Activated naive CD8-positive, alpha-beta T cell treated with anti-CD3 and anti-CD28 coated beads for 36 hours (primary cell): Measurements from ENCODE around the gene ZSCAN23. TPM values are rescaled to one million over a fixed set of nuclear protein-coding genes. Genes with fewer than 3 reads are reported as not detected.
"Not testable (repeated sequence)": the region's sequence is repeated elsewhere in the genome, so short reads cannot be mapped to it uniquely, and the experiment has no call there.

Experiments used
- DNase-seq: peaks from one replicate; pipeline ENCODE4 v3.0.0; 2021
- H3K27ac Mint-ChIP-seq: one replicate; pipeline ENCODE4 v1.8.0; 2022; ENCODE audit warnings: mild to moderate bottlenecking, moderate library complexity, mixed read lengths
- H3K27me3 Mint-ChIP-seq: one replicate; pipeline ENCODE4 v1.8.0; 2022; ENCODE audit warnings: mild to moderate bottlenecking, mixed read lengths
- H3K36me3 Mint-ChIP-seq: one replicate; pipeline ENCODE4 v1.8.0; 2021; ENCODE audit warnings: mild to moderate bottlenecking, mixed read lengths
- H3K4me1 Mint-ChIP-seq: one replicate; pipeline ENCODE4 v1.8.0; 2021; ENCODE audit warnings: mixed read lengths
- H3K4me3 Mint-ChIP-seq: one replicate; pipeline ENCODE4 v1.8.0; 2022; ENCODE audit warnings: mild to moderate bottlenecking, moderate library complexity, mixed read lengths
- H3K9me3 Mint-ChIP-seq: one replicate; pipeline ENCODE4 v1.8.0; 2022; ENCODE audit warnings: mixed read lengths
- total RNA-seq, 2 experiments: library from RNA; stranded (reverse); gene quantifications; one replicate each; pipeline ENCODE4 v1.2.3, GENCODE V29; 2021

The ZSCAN23 gene
- total RNA-seq, 2 experiments from 2014 or later, result 1.3 to 1.6 TPM

DNA sequence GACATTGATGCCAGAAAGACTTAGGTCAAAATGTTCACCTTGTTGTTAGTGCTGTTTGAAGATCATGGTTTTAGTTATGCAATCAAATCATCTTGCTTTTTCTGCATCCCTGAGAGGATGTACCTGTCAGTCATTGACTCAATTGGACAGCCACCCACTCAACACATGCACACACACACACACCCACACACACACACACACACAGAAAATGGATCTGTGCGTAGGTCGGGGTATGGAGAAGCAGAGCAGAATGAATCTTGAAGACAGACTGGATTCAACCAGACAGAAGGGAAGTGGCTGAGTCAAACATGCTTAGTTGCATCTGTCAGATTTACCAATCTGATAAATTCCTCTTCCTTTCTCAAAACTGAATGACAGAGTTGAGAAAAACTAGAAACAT lies 19.1 kb upstream of the ZSCAN23 start:
- no peak overlapping the region for H3K4me3 Mint-ChIP-seq
- no peak for DNase-seq
- no peak overlapping the region for H3K27ac Mint-ChIP-seq
- peaks cover 54% of the 10 kb centered on the region for H3K27me3 Mint-ChIP-seq
- no peaks in the 10 kb centered on the region for H3K9me3 Mint-ChIP-seq
- peaks cover 3% of the 10 kb centered on the region for H3K4me1 Mint-ChIP-seq
- H3K36me3 Mint-ChIP-seq, result no peaks in the 10 kb centered on the region

DNA sequence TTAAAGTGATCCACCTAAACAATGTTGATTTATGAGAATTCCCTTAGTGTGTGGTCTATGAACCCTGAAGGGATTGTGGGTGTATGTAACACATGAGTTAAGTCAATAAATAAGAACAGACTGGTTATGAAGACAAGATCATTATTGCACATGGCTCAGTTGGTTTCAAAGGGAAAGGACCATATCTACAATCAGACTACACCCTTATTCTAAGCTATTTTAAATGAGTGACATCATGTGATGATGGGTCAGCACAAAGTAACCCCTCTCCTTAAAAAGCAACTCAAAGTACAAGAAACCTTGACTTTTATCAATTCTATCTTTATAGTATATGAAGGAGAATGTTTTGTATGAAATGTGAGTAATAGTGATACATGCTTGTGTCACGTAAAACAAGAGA lies 15.3 kb upstream of the ZSCAN23 start:
- Mint-ChIP-seq H3K36me3 (no peaks in the 10 kb centered on the region), H3K4me3 (no peak overlapping the region), H3K27ac (no peak overlapping the region), H3K4me1 (peaks cover 3% of the 10 kb centered on the region), H3K9me3 (no peaks in the 10 kb centered on the region), H3K27me3 (peaks cover 63% of the 10 kb centered on the region)
- no peak for DNase-seq

DNA sequence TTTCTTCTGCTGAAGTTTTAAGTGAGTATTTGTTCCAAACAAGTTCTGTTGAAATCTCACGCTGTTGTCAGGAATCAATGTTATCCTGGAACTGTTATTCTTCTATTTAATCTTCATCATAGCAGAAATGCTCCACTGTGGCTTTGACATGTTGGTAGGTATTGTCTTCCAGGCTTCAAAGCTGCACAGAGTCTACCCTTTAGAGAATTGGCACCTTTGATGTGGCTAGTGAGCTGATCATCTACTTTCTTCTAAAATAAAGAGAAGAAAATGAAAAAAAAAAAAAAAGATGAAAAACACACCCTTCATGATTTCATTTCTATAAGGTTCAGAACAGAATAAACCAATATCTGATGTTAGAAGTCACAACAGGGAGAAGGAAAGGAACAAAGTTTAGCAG lies 5.8 kb upstream of the ZSCAN23 start:
- H3K4me3 Mint-ChIP-seq, result no peak overlapping the region
- peaks cover 9% of the 10 kb centered on the region for H3K9me3 Mint-ChIP-seq
- peak overlapping the region; percentile 54 for H3K27ac Mint-ChIP-seq
- H3K4me1 Mint-ChIP-seq, result peaks cover 11% of the 10 kb centered on the region
- H3K36me3 Mint-ChIP-seq, result peaks cover 13% of the 10 kb centered on the region
- peaks cover 20% of the 10 kb centered on the region for H3K27me3 Mint-ChIP-seq
- no peak for DNase-seq

DNA sequence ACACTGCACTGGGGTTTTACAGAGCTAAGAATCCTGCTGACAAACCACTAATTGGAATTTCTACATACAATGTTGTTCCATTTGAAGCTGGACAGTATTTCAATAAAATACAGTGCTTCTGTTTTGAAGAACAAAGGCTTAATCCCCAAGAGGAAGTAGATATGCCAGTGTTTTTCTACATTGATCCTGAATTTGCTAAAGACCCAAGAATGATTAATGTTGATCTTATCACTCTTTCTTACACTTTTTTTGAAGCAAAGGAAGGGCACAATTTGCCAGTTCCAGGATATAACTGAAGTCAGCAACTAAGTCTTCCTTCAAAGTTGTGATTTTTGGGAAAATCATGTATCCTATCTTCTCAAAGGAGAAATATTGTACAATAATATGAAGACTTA lies 4.2 kb upstream of the ZSCAN23 start:
- H3K9me3 Mint-ChIP-seq, result peaks cover 12% of the 10 kb centered on the region
- peaks cover 25% of the 10 kb centered on the region for H3K27me3 Mint-ChIP-seq
- H3K4me1 Mint-ChIP-seq, result peaks cover 20% of the 10 kb centered on the region
- H3K36me3 Mint-ChIP-seq, result peaks cover 16% of the 10 kb centered on the region
- H3K4me3 Mint-ChIP-seq, result peak overlapping the region; percentile 72
- not testable (repeated sequence) for H3K27ac Mint-ChIP-seq, DNase-seq

DNA sequence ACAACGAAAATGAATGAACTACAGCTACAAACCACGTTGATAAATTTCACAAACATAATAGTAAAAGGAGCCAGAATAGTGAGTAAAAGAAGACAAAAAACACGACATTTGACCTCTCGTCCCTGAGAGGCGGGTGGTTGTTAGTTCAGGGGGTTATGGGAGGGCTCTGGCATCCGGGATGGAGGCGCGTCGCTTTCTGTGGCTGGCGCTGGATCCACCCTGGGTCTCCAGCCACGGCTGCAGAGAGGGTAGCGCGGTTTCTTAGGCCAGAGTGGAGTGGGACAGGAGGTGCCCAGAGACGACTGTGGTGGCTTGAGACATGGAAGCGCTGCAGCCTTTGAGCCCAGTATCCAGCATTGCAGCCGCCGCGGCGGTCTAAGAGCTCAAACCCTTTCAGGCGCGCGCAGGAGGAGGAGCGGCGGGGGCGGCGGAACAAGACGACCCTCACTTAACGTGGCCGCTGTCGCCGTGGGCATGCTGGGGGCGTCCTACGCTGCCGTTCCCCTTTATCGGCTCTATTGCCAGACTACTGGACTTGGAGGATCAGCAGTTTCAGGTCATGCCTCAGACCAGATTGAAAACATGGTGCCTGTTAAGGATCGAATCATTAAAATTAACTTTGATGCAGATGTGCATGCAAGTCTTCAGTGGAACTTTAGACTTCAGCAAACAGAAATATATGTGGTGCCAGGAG lies 3.7 kb upstream of the ZSCAN23 start:
- DNase-seq, result peak; percentile 28
- Mint-ChIP-seq H3K9me3 (peaks cover 12% of the 10 kb centered on the region), H3K4me1 (peaks cover 23% of the 10 kb centered on the region), H3K4me3 (peak overlapping the region; percentile 72), H3K27me3 (peaks cover 25% of the 10 kb centered on the region), H3K36me3 (peaks cover 16% of the 10 kb centered on the region), H3K27ac (peak overlapping the region; percentile 35)

DNA sequence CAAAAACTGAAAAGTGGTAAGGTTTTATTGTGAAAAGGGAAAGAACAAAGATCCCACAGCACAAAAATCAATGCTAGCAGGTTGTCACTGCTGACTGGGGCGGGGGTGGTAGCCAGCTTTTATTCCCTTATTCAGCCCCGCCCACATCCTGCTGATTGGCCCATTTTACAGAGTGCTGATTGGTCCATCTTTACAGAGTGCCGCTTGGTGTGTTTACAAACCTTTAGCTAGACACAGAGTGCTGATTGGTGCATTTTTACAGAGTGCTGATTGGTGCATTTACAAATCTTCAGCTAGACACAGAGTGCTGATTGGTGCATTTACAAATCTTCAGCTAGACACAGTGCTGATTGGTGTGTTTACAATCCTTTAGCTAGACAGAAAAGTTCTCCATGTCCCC lies 1.5 kb upstream of the ZSCAN23 start:
- Mint-ChIP-seq H3K27ac (peak overlapping the region; percentile 94), H3K27me3 (peaks cover 25% of the 10 kb centered on the region), H3K4me1 (peaks cover 23% of the 10 kb centered on the region), H3K9me3 (peaks cover 12% of the 10 kb centered on the region), H3K36me3 (peaks cover 16% of the 10 kb centered on the region)
- H3K4me3 Mint-ChIP-seq, result not testable (repeated sequence)
- DNase-seq, result peak; percentile 25

DNA sequence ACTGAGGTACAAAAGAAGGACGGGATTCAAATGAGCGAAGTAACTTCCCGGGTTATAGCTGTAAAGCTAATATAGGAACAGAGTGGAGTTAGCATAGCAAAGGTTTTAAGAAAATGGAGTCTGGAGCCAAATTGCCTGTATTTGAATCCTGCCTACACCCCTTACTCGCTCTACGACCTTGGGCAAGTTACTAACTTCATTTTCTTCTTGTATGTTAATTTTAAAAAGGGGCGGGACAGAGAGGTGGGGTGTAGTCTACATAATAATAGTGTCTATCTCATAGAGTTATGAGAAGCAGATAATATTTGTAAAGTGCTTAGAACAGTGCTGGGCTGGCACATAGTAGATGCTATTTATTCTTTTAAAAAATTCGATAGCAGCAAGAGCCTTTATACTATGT lies 705 bp downstream of the ZSCAN23 start:
- DNase-seq, result no peak
- Mint-ChIP-seq H3K4me3 (peak overlapping the region; percentile 99), H3K27me3 (peaks cover 29% of the 10 kb centered on the region), H3K9me3 (peaks cover 12% of the 10 kb centered on the region), H3K36me3 (peaks cover 16% of the 10 kb centered on the region), H3K4me1 (peaks cover 16% of the 10 kb centered on the region), H3K27ac (peak overlapping the region; percentile 94)

DNA sequence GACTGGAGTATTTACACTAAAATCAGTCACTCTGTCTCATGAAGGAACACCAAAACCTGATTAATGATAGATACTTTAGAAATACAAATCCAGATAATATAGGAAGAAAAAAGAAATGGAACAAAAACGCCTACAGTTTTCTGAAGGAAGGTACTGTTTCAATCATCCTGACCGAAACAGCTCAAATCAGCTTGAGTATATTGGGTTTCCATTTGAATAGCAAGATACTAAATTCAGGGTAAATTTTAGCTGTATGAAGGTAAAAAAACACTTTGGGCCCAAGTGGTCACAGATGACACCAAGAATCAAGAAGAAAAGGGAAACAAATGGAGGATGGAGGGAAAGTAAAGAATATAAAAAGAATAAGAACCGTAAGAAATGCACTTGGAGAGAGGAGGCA lies 6.9 kb downstream of the ZSCAN23 start:
- H3K36me3 Mint-ChIP-seq, result peaks cover 5% of the 10 kb centered on the region
- DNase-seq, result no peak
- H3K4me3 Mint-ChIP-seq, result no peak overlapping the region
- H3K9me3 Mint-ChIP-seq, result no peaks in the 10 kb centered on the region
- no peak overlapping the region for H3K27ac Mint-ChIP-seq
- H3K27me3 Mint-ChIP-seq, result peaks cover 4% of the 10 kb centered on the region
- H3K4me1 Mint-ChIP-seq, result peaks cover 2% of the 10 kb centered on the region

DNA sequence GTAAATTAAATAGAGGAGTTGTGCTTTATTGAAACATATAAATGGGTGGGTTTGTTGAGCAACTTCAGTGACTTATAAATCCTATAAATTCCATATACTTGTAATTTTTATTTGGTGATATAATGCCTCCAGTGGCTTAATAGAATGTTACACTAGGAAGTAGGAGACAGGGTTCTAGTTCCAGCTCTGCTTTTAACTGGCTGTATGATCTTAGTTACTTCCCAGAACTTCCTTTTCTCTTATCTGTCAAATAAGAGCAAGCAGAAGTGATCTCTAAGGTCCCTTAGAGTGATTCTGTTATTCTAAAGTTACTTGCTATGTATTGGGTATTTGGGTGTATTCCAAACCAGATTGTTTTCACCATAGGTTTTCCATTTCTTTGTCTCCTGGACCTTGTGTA lies 10.2 kb downstream of the ZSCAN23 start:
- no peak overlapping the region for H3K27ac Mint-ChIP-seq
- no peak overlapping the region for H3K4me3 Mint-ChIP-seq
- no peaks in the 10 kb centered on the region for H3K27me3 Mint-ChIP-seq
- no peaks in the 10 kb centered on the region for H3K9me3 Mint-ChIP-seq
- H3K36me3 Mint-ChIP-seq, result peaks cover 5% of the 10 kb centered on the region
- H3K4me1 Mint-ChIP-seq, result peaks cover 5% of the 10 kb centered on the region
- no peak for DNase-seq

DNA sequence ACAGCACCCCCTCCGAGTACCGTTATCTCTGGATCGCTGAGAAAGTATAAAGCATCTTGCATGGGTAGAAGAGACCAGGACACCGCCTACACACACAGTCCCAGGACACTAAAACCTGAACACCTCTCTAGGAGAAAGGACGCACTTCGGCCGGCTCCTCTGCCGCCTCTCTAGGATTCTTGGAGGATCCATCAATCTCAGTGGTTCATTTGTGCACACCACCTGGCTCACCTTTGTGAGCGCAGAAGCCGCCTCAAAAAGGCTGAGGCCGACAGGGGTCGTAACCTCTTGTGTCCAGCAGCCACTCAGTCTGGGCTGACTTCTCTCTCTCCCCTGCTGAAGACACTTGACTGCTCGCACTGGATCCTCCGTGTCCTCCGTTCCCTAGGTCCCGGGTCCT lies 13.5 kb downstream of the ZSCAN23 start:
- H3K4me1 Mint-ChIP-seq, result peaks cover 14% of the 10 kb centered on the region
- H3K27me3 Mint-ChIP-seq, result no peaks in the 10 kb centered on the region
- no peak for DNase-seq
- H3K9me3 Mint-ChIP-seq, result peaks cover 5% of the 10 kb centered on the region
- no peak overlapping the region for H3K27ac Mint-ChIP-seq
- peaks cover 15% of the 10 kb centered on the region for H3K36me3 Mint-ChIP-seq
- H3K4me3 Mint-ChIP-seq, result no peak overlapping the region

DNA sequence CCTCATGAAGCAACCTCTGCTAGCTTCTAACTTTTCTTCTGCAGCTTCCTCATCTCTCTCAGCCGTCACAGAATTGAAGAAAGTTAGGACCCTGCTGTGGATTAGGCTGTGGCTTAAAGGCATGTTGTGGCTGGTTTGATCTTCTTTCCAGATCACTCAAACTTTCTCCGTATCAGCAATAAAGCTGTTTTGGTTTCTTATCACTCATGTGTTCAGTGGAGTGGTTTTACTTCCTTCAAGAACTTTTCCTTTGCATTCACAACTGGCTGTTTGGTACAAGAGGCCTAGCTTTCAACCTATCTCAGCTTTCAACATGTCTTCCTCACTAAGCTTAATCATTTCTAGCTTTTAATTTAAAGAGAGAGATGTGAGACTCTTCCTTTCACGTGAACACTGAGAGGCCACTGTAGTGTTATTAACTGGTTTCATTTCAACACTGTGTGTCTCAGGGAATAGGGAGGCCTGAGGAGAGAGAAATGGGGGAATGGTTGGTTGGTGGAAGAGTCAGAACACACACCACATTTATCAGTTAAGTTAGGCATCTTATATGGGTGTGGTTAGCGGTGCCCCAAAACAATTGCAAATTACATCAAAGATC lies 17.2 kb downstream of the ZSCAN23 start:
- H3K4me3 Mint-ChIP-seq, result no peak overlapping the region
- H3K9me3 Mint-ChIP-seq, result peaks cover 5% of the 10 kb centered on the region
- peak overlapping the region; percentile 82 for H3K27ac Mint-ChIP-seq
- H3K36me3 Mint-ChIP-seq, result peaks cover 16% of the 10 kb centered on the region
- no peak for DNase-seq
- H3K4me1 Mint-ChIP-seq, result peaks cover 14% of the 10 kb centered on the region
- no peaks in the 10 kb centered on the region for H3K27me3 Mint-ChIP-seq

DNA sequence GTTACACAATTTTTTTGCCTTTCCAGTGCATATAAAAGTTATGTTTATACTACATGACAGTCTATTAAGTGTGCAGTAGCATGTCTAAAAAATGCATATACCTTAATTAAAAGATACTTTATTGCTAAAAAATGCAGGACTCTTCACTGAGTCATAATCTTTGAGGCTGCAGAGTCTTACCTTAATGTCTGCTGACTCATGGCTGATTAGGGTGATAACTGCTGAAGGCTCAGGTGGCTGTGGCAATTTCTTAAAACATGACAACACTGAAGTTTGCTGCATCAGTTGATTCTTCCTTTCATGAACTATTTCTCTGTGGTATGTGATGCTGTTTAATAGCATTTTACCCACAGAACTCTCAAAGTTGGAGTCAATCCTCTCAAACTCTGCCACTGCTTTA lies 19.1 kb downstream of the ZSCAN23 start:
- peaks cover 5% of the 10 kb centered on the region for H3K9me3 Mint-ChIP-seq
- DNase-seq, result no peak
- peaks cover 14% of the 10 kb centered on the region for H3K4me1 Mint-ChIP-seq
- H3K4me3 Mint-ChIP-seq, result no peak overlapping the region
- H3K36me3 Mint-ChIP-seq, result peaks cover 20% of the 10 kb centered on the region
- H3K27me3 Mint-ChIP-seq, result no peaks in the 10 kb centered on the region
- H3K27ac Mint-ChIP-seq, result no peak overlapping the region

DNA sequence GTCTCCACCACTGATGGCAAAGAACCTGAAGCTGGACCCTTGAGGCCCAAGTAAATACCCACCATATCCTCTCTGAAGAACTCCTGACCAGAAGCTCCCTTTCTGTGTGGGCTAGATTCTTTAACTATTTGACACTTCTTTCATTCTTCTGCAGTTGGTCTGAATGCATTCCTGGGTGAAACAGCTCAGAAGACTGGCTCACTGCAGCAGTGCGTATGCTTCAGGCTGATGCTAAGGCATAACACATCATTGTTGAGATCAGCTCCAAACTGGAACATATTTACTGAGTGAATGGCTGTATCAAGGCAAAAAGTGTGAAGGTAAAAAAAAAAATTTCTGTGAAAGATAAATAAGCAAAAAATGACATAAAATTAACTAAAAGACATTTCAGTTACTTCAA lies 19.7 kb downstream of the ZSCAN23 start:
- no peak overlapping the region for H3K27ac Mint-ChIP-seq
- H3K27me3 Mint-ChIP-seq, result no peaks in the 10 kb centered on the region
- no peak for DNase-seq
- H3K4me1 Mint-ChIP-seq, result peaks cover 14% of the 10 kb centered on the region
- peaks cover 5% of the 10 kb centered on the region for H3K9me3 Mint-ChIP-seq
- peaks cover 20% of the 10 kb centered on the region for H3K36me3 Mint-ChIP-seq
- no peak overlapping the region for H3K4me3 Mint-ChIP-seq

DNA sequence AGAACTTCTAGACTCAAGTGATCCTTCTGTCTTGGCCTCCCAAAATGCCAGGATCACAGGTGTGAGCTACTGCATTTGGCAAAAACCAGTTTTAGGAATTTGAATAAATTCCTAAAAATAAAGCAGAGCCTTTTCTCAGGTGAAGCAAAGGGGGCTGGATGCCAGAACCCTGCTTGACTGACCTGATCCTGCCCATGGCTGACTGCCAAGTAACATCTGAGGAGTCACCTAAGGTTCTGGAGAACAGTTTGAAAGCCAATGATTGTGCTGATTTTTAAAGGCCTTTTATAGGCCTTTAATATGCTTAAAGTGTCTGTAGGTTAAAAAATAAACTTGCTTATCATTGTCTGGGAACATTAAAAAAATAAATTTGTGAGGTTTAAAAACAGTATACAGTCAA lies 29.6 kb downstream of the ZSCAN23 start:
- DNase-seq, result no peak
- H3K27me3 Mint-ChIP-seq, result peaks cover 33% of the 10 kb centered on the region
- peaks cover 2% of the 10 kb centered on the region for H3K4me1 Mint-ChIP-seq
- no peak overlapping the region for H3K27ac Mint-ChIP-seq
- H3K9me3 Mint-ChIP-seq, result no peaks in the 10 kb centered on the region
- H3K4me3 Mint-ChIP-seq, result no peak overlapping the region
- H3K36me3 Mint-ChIP-seq, result no peaks in the 10 kb centered on the region

DNA sequence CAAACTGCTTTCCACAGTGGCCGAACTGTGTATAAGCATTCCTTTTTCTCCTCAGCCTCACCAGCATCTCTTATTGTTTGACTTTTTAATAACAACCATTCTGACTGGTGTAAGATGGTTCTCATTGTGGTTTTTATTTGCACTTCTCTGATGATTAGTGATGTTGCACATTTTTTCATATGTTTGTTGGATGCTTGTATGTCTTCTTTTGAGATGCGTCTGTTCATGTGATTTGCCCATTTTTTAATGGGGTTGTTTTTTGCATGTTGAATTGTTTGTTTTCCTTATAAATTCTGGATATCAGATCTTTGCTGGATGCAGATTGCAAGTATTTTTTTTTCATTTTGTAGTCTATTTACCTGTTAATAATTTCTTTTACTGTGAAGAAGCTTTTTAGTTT lies 32.5 kb downstream of the ZSCAN23 start:
- Mint-ChIP-seq H3K27me3 (peaks cover 44% of the 10 kb centered on the region), H3K4me3 (no peak overlapping the region), H3K36me3 (no peaks in the 10 kb centered on the region), H3K27ac (no peak overlapping the region), H3K4me1 (peaks cover 12% of the 10 kb centered on the region), H3K9me3 (no peaks in the 10 kb centered on the region)
- no peak for DNase-seq
